ENCODE results near the gene EYA2. TPM values are rescaled to one million over a fixed set of nuclear protein-coding genes. Genes with fewer than 3 reads are reported as not detected.

The EYA2 gene
- total RNA-seq, 1 experiment from 2014 or later = 0.25 TPM

GRCh38 chr20:46970937-46971630 is 76.4 kb downstream of the EYA2 start:
- Histone ChIP-seq H3K36me3 (ENCODE audit: control insufficient read depth, insufficient read depth, low read length) (no peaks in the 10 kb centered on the region), H3K4me3 (ENCODE audit: low read depth, low read length) (no peak overlapping the region), H3K9me3 (no peaks in the 10 kb centered on the region), H3K27me3 (replicated peaks; ENCODE audit: control insufficient read depth, insufficient read depth, low read length) (no peaks in the 10 kb centered on the region), H3K4me1 (no peaks in the 10 kb centered on the region)
- Mint-ChIP-seq H3K9me3 (ENCODE audit: unreplicated experiment) (peaks cover 19% of the 10 kb centered on the region), H3K4me3 (ENCODE audit: unreplicated experiment) (peak overlapping the region; percentile 27), H3K27ac (ENCODE audit: unreplicated experiment) (peak overlapping the region; percentile 63), H3K4me1 (ENCODE audit: low read depth, unreplicated experiment) (peaks cover 8% of the 10 kb centered on the region), H3K36me3 (ENCODE audit: insufficient read depth, unreplicated experiment) (no peaks in the 10 kb centered on the region), H3K27me3 (ENCODE audit: insufficient read depth, unreplicated experiment) (peaks cover 17% of the 10 kb centered on the region)
- no TSS peak for BruUV-seq (replicated peaks)
- DNase-seq = peak; percentile 82 to 85
- TF ChIP-seq CTCF (IDR thresholded peaks at IDR 0.05; ENCODE audit: insufficient read depth in 1 of 2, low read depth in 1 of 2, low read length in 1 of 2, severe bottlenecking in 1 of 2, unreplicated experiment in 1 of 2) = no peak
- POLR2A ChIA-PET = interaction anchor here (0.6 kb wide), 1 partner anchor 19 kb away, joined by 3 read pairs; no protein-coding TSS in a partner anchor
- CTCF ChIA-PET = no interaction called here
- intact Hi-C loops (cut with micrococcal nuclease; ENCODE audit: unreplicated experiment) = no loop called here

GRCh38 chr20:46973766-46974165 is 79.1 kb downstream of the EYA2 start:
- no peak overlapping the region for H3K4me3 ChIP-seq (ENCODE audit: low read depth, low read length)
- no peak overlapping the region for H3K27ac Mint-ChIP-seq (ENCODE audit: unreplicated experiment)
- H3K9me3 ChIP-seq = no peaks in the 10 kb centered on the region
- H3K4me3 Mint-ChIP-seq (ENCODE audit: unreplicated experiment) = no peak overlapping the region
- no peaks in the 10 kb centered on the region for H3K36me3 ChIP-seq (ENCODE audit: control insufficient read depth, insufficient read depth, low read length)
- no TSS peak for BruUV-seq (replicated peaks)
- POLR2A ChIA-PET = no interaction called here
- H3K4me1 ChIP-seq = no peaks in the 10 kb centered on the region
- H3K9me3 Mint-ChIP-seq (ENCODE audit: unreplicated experiment) = peaks cover 19% of the 10 kb centered on the region
- CTCF ChIA-PET = no interaction called here
- H3K4me1 Mint-ChIP-seq (ENCODE audit: low read depth, unreplicated experiment) = peaks cover 8% of the 10 kb centered on the region
- peaks cover 22% of the 10 kb centered on the region for H3K27me3 Mint-ChIP-seq (ENCODE audit: insufficient read depth, unreplicated experiment)
- no peaks in the 10 kb centered on the region for H3K27me3 ChIP-seq (replicated peaks; ENCODE audit: control insufficient read depth, insufficient read depth, low read length)
- intact Hi-C loops (cut with micrococcal nuclease; ENCODE audit: unreplicated experiment) = no loop called here
- no peaks in the 10 kb centered on the region for H3K36me3 Mint-ChIP-seq (ENCODE audit: insufficient read depth, unreplicated experiment)
- DNase-seq = no peak
- no peak for TF ChIP-seq CTCF (IDR thresholded peaks at IDR 0.05; ENCODE audit: insufficient read depth in 1 of 2, low read depth in 1 of 2, low read length in 1 of 2, severe bottlenecking in 1 of 2, unreplicated experiment in 1 of 2)

- no TSS peak for BruUV-seq (replicated peaks)
- H3K4me3 Mint-ChIP-seq (ENCODE audit: unreplicated experiment) = no peak overlapping the region
- ChIA-PET POLR2A (no interaction called here), CTCF (interaction anchor here (0.5 kb wide), 1 partner anchor 1461 kb away, joined by 5 read pairs; no protein-coding TSS in a partner anchor)
- peaks cover 8% of the 10 kb centered on the region for H3K4me1 Mint-ChIP-seq (ENCODE audit: low read depth, unreplicated experiment)
- Histone ChIP-seq H3K4me3 (ENCODE audit: low read depth, low read length) (no peak overlapping the region), H3K9me3 (no peaks in the 10 kb centered on the region), H3K36me3 (ENCODE audit: control insufficient read depth, insufficient read depth, low read length) (no peaks in the 10 kb centered on the region), H3K4me1 (no peaks in the 10 kb centered on the region), H3K27me3 (replicated peaks; ENCODE audit: control insufficient read depth, insufficient read depth, low read length) (no peaks in the 10 kb centered on the region)
- TF ChIP-seq CTCF (IDR thresholded peaks at IDR 0.05; ENCODE audit: insufficient read depth in 1 of 2, low read depth in 1 of 2, low read length in 1 of 2, severe bottlenecking in 1 of 2, unreplicated experiment in 1 of 2) = no peak
- intact Hi-C loops (cut with micrococcal nuclease; ENCODE audit: unreplicated experiment) = no loop called here
- no peak overlapping the region for H3K27ac Mint-ChIP-seq (ENCODE audit: unreplicated experiment)
- peaks cover 19% of the 10 kb centered on the region for H3K9me3 Mint-ChIP-seq (ENCODE audit: unreplicated experiment)
- no peak for DNase-seq
- H3K36me3 Mint-ChIP-seq (ENCODE audit: insufficient read depth, unreplicated experiment) = no peaks in the 10 kb centered on the region
- H3K27me3 Mint-ChIP-seq (ENCODE audit: insufficient read depth, unreplicated experiment) = peaks cover 19% of the 10 kb centered on the region
Observed at GRCh38 chr20:46974669-46975434, 80.2 kb downstream of the EYA2 start.

All from Caco-2 (cell line).